DLD1 (cell line): ENCODE measurements around the gene TMC4.

Experiments
- in situ Hi-C: cut with HindIII; loops from 2 replicates; pipeline ENCODE4 v1.10.0; 2017; ENCODE audit warnings: low sequenced_read_pairs

The TMC4 gene

GRCh38 chr19:54156490-54156889 lies 16.5 kb downstream of the TMC4 start:
- in situ Hi-C loops, result no loop called here

- in situ Hi-C loops, result no loop called here
Measured at GRCh38 chr19:54155694-54156093, 17.3 kb downstream of the TMC4 start.

DNA sequence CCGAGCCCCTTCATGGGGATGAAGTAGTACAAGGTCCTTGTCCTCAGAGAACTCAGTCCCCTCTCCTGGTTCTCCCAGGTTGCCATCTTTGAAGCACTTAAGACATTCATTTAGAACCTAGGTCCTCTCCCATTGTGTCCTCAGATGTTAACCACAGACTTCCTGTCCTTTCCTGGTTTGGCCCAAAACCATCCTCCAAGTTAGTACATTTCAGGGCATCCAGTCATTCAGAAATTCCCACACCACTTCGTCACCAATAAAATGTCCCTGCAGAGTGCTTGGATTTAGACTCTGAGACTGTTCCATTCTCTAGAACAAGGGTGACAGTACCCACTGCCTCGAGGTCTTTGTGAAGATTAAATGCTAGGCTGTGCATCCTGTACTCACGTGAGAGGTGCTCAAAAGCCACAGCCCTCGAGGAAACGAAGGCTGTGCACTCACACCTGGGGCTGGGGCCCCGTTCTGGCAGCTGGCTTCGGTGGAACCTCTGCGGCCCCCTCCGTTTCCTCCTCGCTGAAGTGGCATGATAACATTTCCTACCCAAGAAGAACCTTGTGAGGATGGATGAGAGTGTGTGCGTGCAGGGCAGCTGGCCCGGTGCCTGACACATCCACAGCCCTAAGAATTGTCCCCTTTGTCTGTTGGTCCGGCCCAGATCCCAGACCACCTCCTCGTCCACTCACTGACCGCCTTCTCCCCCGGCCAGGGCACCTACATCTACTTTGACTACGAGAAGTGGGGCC lies 18.2 kb downstream of the TMC4 start:
- in situ Hi-C loops, result no loop called here

DNA sequence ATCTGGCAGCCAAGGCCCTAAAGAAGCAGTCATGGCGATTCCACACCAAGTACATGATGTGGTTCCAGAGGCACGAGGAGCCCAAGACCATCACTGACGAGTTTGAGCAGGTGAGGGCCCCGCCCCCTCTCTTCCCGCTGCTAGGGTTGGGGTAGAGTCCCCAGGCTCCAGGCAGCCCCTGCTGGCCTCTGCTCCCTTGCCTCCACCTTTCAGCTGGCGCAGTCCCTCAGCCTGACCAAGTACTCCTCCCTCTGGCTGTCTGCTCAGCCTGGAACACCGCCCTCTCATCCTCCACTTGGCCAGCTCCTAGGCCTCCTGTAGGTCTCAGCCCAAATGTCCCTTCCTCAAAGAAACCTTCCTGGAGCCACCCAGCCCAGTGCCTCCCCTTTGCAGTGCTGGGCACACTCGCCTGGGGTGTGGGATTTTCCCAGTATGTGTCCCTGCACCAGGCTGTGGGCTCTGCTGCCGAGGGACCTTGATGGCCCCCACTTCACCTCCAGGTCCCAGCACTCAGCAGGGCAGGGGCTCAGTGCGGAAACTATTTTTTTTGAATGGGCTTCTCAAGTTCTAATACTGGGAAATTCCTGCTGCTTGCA lies 19.1 kb downstream of the TMC4 start:
- in situ Hi-C loops, result no loop called here

DNA sequence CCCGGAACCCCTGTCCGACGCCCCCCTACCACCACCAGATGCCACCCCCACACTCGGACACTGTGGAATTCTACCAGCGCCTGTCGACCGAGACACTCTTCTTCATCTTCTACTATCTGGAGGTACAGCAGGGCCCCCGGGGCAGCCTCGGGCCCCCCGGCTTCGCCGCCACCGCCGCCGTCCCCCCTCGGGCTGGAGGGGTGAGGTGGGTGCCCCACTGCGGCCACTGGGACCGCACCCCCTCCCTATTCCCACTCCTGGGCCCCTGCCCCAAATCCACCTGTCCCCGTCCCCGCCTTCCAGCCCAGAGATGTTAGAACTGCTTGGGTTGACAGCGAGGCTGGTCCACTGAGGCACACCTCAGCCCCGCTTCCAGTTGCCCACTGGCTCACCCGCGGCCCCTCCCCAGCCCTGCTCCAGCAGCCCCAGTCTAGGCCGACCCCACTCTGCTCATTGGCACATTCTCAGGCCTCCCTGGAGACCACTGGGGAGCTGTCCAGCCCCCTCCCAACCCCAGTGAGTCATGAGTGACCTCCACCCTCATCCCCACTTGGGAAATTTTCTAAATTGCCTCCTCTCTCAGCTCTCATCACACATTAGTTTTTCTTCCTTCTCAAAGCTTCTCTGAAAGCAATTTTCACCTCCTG lies 20.0 kb downstream of the TMC4 start:
- in situ Hi-C loops, result no loop called here

- in situ Hi-C loops, result no loop called here
Measured at GRCh38 chr19:54152267-54152666, 20.7 kb downstream of the TMC4 start.

GRCh38 chr19:54151362-54152035 lies 21.5 kb downstream of the TMC4 start:
- in situ Hi-C loops, result no loop called here

DNA sequence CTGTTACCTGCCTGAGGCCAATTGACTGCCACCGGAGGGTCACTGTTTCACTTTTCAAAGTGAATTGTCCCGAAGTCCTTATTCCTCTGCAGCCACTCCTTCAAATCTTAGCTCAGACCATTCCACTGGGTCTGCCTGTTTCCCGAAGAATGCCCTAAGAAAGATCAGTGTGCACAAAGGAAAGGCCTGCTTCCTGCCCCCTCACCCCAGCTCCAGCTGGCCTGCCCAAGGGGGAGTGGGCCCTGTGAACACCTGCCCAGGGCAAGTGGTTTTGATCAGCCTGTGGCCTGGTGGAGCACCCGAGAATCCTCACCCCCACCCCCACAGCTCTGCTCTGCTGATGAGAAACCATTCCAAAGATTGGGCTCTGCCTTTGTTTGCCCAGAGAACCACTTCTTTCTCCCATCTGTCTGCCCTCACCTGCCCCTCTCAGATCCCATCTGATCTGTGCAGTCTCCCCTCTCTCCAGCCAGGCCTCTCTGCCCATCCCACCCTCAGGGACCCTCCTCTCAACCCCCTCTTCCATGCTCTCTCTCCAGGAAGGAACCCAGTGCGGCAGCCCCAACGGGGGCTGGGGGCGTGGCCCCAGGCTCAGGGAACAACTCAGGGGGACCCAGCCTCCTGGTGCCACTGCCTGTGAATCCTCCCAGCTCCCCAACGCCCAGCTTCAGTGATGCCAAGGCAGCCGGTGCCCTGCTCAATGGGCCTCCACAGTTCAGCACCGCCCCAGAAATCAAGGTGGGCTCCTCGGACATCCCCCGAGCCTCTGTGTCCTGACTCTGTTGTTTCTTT lies 23.7 kb downstream of the TMC4 start:
- in situ Hi-C loops, result no loop called here

DNA sequence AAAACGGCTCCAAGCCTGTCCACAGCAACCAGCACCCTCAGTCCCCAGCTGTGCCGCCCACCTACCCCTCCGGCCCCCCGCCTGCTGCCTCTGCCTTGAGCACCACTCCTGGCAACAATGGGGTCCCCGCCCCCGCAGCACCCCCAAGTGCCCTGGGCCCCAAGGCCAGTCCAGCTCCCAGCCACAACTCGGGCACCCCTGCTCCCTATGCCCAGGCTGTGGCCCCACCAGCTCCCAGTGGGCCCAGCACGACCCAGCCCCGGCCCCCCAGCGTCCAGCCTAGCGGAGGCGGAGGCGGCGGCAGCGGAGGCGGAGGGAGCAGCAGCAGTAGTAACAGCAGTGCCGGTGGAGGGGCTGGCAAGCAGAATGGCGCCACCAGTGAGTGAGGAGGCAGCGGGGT lies 24.8 kb downstream of the TMC4 start:
- in situ Hi-C loops, result no loop called here

GRCh38 chr19:54147676-54148075 lies 25.3 kb downstream of the TMC4 start:
- in situ Hi-C loops, result no loop called here

GRCh38 chr19:54145541-54146158 lies 27.3 kb downstream of the TMC4 start:
- in situ Hi-C loops, result no loop called here

DNA sequence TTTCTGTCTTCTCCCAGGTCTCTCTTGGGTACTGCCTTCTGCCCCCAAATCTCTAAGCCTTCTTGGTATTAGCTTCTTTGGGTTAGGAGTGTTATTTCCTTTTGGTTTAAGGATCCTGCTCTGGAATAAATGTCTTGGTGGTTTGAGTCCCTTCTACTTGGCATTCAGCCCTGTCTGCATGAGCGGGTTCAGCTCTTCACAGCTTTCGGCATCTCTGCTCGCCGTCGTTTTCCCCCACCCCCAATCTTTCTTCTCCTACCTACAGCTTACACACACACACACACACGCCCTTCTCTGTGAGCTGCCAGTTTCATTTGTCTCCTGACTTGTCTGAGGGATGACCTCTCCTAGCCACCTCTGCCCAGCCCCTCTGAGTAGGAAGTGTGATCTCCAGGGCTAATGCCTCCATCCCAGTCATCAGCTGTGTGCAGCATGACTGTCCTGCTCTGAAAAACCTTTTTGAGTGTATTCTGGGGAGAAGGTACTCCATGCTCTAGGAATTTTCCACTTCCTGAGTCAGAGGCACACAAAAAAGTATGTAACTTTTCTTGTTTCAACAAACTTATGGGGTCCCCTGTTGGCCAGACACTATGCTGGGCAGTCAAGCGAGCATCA lies 30.7 kb downstream of the TMC4 start:
- in situ Hi-C loops, result no loop called here

- in situ Hi-C loops, result no loop called here
Measured at GRCh38 chr19:54141356-54141755, 31.6 kb downstream of the TMC4 start.

DNA sequence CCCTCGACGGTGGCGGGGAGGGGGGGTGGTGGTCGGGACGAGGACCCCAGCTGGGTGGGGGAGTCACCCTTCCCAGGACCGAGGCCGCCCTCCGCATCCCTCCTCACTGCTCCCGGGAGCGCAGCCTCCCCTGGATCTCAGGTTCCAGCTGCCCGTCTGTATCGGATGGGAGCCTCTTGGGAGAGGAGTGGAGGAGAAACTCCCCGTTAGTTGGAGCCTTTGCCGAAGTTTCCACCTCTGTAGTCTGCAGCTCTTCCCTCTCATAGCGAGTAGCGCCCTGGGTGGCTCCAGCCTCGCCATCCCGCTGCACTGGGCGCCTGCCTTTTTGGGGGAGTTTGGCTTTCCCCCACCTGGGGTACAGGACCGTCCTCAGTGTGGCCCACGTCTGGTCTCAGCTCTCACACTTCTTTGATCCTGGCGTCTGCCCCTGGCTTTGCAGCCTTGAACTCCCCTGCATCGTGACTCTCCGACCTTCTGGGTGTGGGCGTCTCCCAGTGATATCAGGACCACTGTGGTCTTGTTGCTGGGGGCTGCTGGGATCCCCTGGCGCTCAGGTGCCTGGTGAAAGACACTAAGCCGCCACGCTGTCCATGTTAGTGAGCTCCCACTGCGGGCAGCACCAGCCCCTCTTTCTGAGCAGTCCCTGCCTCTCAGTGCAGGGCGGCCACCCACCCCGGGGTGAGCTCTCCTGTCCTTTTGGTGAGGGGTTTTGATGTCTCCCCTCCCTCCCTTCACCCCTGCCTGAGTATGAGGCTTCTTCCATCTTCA lies 34.3 kb downstream of the TMC4 start:
- in situ Hi-C loops, result no loop called here

DNA sequence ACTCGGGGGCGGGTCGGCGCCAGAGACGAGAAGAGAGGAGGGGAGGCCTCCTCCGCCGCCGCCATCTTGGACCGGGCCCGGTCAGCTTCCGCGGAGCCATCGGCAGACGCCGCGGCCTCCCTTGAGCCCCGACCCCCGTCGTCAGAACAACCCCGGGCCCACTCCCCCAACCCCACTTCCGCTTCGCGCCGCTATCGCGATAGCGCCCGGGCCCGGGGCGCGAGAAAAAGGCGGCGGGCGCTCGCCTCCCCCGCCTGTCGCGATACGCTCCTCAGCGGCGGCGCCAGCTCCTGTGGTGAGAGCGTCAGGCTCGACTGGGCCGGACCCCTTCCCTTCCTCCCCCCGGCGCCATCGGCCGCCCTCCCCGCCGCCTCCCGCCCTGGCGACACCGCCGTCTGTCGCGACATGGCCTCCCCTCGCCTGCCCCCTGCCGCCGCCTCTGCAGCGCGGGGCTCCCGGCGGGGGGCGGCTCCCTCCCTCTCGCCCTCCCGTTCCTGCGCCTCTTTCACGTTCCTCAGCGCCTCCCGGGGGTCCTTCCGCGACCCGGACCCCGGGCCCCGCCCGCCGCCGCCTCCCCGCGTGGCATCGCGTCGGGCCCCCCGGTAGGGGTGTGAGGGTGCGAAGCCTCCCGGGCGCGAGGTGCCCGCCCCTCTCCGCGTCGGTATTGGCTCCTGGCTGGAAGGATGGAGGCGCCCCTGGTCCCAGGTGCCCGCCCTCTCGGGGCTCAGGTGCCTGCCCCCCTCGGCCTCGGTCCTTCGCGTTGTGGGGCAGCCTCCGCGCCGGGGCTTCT lies 35.1 kb downstream of the TMC4 start, which contains the start of gene CNOT3:
Gene CNOT3, plus strand, starts transcription at position 64 of the 790 bp plus-strand sequence. CDS start 5,217 bp downstream, outside the sequence.
- in situ Hi-C loops, result no loop called here

- in situ Hi-C loops, result no loop called here
Measured at GRCh38 chr19:54136864-54137698, 35.9 kb downstream of the TMC4 start.

DNA sequence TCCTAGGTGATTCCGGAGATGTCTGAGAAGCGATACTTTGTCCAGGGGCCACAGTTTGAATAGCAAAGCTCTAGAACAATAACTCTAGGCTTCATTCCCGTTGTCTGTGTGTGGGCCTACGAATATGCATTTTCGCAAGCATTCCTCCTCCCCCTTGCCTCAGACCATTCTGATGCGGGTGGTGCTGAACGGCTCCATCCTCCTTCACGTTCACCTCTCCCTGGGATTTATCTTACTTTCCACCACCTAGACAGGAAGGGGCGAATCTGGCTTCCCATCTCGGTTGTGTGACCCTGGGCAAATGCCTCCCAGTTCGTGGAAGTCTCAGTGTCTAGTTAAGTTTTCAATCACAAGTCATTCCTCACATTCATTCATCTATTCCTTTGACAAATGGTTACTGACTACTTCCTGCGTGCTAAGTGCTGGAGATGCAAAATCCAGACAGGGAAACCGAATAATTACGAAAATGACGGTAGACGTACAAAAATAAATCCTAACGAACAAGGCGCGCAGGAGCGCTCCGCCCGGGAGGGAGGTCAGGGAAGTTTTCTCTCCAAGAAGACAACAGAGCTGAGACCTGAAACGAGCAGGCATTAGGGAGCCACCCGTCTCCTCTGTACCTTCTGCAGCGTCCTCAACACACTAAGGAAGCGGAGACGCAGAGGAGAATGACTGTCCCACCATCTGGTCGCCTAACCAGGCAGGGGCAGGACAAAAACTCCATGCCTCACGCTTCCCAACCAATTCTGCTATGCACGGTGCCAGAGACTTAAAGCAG lies 36.7 kb downstream of the TMC4 start:
- in situ Hi-C loops, result no loop called here
